ENCODE results near the gene SELENOW. TPM values are rescaled to one million over a fixed set of nuclear protein-coding genes. Genes with fewer than 3 reads are reported as not detected.

Gene SELENOW
- total RNA-seq, 1 donor from 2014 or later = 107 TPM

DNA sequence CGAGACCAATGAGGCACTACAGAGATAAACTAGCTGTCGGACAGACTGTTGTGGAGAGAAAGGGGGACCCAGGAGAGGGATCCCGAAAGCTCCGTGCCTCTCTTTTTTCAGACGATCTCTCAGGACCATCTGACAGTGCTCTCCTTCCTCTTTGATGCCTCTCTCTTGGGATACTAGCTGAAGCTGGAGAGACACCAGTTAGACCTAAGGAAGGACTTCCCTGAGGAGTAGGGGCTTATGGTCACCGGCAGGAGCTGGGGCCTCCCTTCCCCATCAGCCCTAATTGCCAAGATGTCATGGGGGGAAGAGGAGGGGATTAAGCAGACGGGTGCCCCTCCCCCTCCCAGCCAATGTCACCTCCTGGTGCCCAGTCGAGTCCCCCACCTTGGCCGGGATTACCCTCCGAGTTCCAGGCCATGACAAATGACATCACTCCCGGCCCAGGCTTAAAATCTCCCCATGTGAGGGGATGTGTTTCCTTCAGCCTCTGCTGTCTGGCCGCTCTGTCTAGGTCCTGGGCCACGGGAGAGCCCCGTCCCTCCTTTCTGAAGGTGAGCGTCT, 43.0 kb downstream of the SELENOW start, which contains the start of gene CRX:
TSS of gene CRX (plus strand) at position 478 of the 561 bp plus-strand sequence. CDS start 12,507 bp downstream, outside the sequence.
- H3K4me3 Mint-ChIP-seq = no peak within 1 kb of the TSS
- DNase-seq (ENCODE audit: low spot score) = no peak
- H3K27me3 Mint-ChIP-seq (ENCODE audit: insufficient read depth) = peaks cover 10% of the 10 kb centered on the region
- no peaks in the 10 kb centered on the region for H3K9me3 Mint-ChIP-seq
- H3K36me3 Mint-ChIP-seq (ENCODE audit: low read depth) = no peaks in the 10 kb centered on the region
- intact Hi-C loops (cut with micrococcal nuclease) = no loop called here
- no peaks in the 10 kb centered on the region for H3K4me1 Mint-ChIP-seq (ENCODE audit: low read depth)
- no peak within 1 kb of the TSS for H3K27ac Mint-ChIP-seq

GRCh38 chr19:47824396-47824795, 45.9 kb downstream of the SELENOW start:
- Mint-ChIP-seq H3K36me3 (ENCODE audit: low read depth) (no peaks in the 10 kb centered on the region), H3K9me3 (no peaks in the 10 kb centered on the region), H3K4me3 (no peak overlapping the region), H3K4me1 (ENCODE audit: low read depth) (no peaks in the 10 kb centered on the region), H3K27ac (no peak overlapping the region), H3K27me3 (ENCODE audit: insufficient read depth) (peaks cover 10% of the 10 kb centered on the region)
- intact Hi-C loops (cut with micrococcal nuclease) = no loop called here
- DNase-seq (ENCODE audit: low spot score) = no peak

- no peaks in the 10 kb centered on the region for H3K36me3 Mint-ChIP-seq (ENCODE audit: low read depth)
- no peak for DNase-seq (ENCODE audit: low spot score)
- H3K27me3 Mint-ChIP-seq (ENCODE audit: insufficient read depth) = peaks cover 3% of the 10 kb centered on the region
- no peaks in the 10 kb centered on the region for H3K9me3 Mint-ChIP-seq
- H3K4me1 Mint-ChIP-seq (ENCODE audit: low read depth) = no peaks in the 10 kb centered on the region
- H3K4me3 Mint-ChIP-seq = no peak overlapping the region
- H3K27ac Mint-ChIP-seq = no peak overlapping the region
- intact Hi-C loops (cut with micrococcal nuclease) = no loop called here
These were observed 48.3 kb downstream of the SELENOW start for GRCh38 chr19:47826800-47827199.

DNA sequence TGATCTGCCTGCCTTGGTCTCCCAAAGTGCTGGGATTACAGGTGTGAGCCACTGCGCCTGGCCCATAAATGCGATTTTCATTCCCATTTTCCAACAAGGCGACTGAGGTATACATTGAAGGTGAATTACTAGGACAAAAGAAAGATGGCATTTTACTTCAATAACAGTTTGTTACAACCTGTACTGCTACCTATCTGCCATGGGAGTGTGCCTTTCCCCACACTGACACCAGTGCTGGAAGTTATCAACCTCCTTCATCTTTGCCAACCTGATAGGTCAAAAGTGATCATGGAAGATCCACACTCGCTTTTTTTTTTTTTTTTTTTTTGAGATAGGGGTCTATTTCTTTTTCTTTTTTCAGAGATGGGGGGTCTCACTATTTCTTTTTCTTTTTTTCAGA, 54.2 kb downstream of the SELENOW start:
- intact Hi-C loops (cut with micrococcal nuclease) = no loop called here
- Mint-ChIP-seq H3K27me3 (ENCODE audit: insufficient read depth) (peaks cover 2% of the 10 kb centered on the region), H3K27ac (no peak overlapping the region), H3K4me1 (ENCODE audit: low read depth) (no peaks in the 10 kb centered on the region), H3K36me3 (ENCODE audit: low read depth) (no peaks in the 10 kb centered on the region), H3K9me3 (no peaks in the 10 kb centered on the region), H3K4me3 (no peak overlapping the region)
- no peak for DNase-seq (ENCODE audit: low spot score)

Other genes starting within 250 kb of the SELENOW start
- 0.05 and 0.39 TPM in 2 replicates for gene ZNF541, start 205.6 kb upstream of the SELENOW start, total RNA-seq
- gene BICRA, start 169.6 kb upstream of the SELENOW start, total RNA-seq = 13.0 and 13.5 TPM in 2 replicates
- 0.29 and 0.54 TPM in 2 replicates for gene EHD2, start 65.3 kb upstream of the SELENOW start, total RNA-seq
- gene NOP53, start 33.2 kb upstream of the SELENOW start, total RNA-seq = 206 and 211 TPM in 2 replicates
- not detected in 2 replicates for gene TPRX1, start 25.8 kb downstream of the SELENOW start, total RNA-seq
- gene CRX, start 43.2 kb downstream of the SELENOW start, total RNA-seq = not detected in 2 replicates
- gene TPRX2, start 80.5 kb downstream of the SELENOW start, total RNA-seq = not detected in 2 replicates
- not detected in 2 replicates for gene SULT2A1, start 107.6 kb downstream of the SELENOW start, total RNA-seq
- gene BSPH1, start 213.5 kb downstream of the SELENOW start, total RNA-seq = not detected in 2 replicates
- gene ELSPBP1, start 215.9 kb downstream of the SELENOW start, total RNA-seq = not detected in 2 replicates

Data from activated T-helper 1 cell treated with anti-CD3 and anti-CD28 coated beads, Interleukin-12 subunit alpha, Interleukin-12 subunit beta, Interleukin-2, Interleukin-4 antibody, amounts not matched to agents 30 ng/mL and 10 ng/mL and 1 ng/mL, durations not matched to agents 14 hours and 24 hours and 36 hours (primary cell).